CD4-positive, CD25-positive, alpha-beta regulatory T cell (primary cell): ENCODE results near the gene VTCN1. TPM values are rescaled to one million over a fixed set of nuclear protein-coding genes. Genes with fewer than 3 reads are reported as not detected.

Experiments used
- polyA plus RNA-seq, 4 donors: library from polyadenylated mRNA; unstranded; fragments of 300-500 nt; fragmentation: Illumina TruSeq; gene quantifications; one replicate each; pipeline ENCODE4 v1.2.3, GENCODE V29; 2021
- total RNA-seq: library from RNA; stranded (reverse); gene quantifications from one replicate; pipeline ENCODE4 v1.2.3, GENCODE V29; 2022

Gene VTCN1
- total and polyA plus RNA-seq, 5 donors from 2014 or later = not detected

Other genes with a start within 250 kb of the VTCN1 start
- 14.9 TPM for gene CD101, start 209.2 kb downstream of the VTCN1 start, total RNA-seq
- gene CD101, start 209.2 kb downstream of the VTCN1 start, polyA plus RNA-seq = 10 to 100 TPM in 2 of 4 donors, 1 to 10 TPM in 2; 4.3 to 38.9 (median 19.4) TPM
- 58.9 TPM for gene TTF2, start 150.6 kb downstream of the VTCN1 start, total RNA-seq
- gene TTF2, start 150.6 kb downstream of the VTCN1 start, polyA plus RNA-seq = 10 to 100 TPM in 2 of 4 donors, 1 to 10 TPM in 2; 5.3 to 13.0 (median 9.7) TPM
- 0.84 TPM for gene TRIM45, start 89.2 kb downstream of the VTCN1 start, total RNA-seq
- under 1 TPM in 3 of 4 donors, not detected in 1; 0.05 to 0.16 (median 0.06) TPM for gene TRIM45, start 89.2 kb downstream of the VTCN1 start, polyA plus RNA-seq
- 113 TPM for gene MAN1A2, start 156.5 kb upstream of the VTCN1 start, total RNA-seq
- gene MAN1A2, start 156.5 kb upstream of the VTCN1 start, polyA plus RNA-seq = 10 to 100 TPM; 27.2 to 50.2 (median 42.2) TPM